Measurements from ENCODE around the gene C2orf49. TPM values are rescaled to one million over a fixed set of nuclear protein-coding genes. Genes with fewer than 3 reads are reported as not detected.

The C2orf49 gene
- total RNA-seq, 2 experiments from 2014 or later: 19.3 to 27.8 TPM

DNA sequence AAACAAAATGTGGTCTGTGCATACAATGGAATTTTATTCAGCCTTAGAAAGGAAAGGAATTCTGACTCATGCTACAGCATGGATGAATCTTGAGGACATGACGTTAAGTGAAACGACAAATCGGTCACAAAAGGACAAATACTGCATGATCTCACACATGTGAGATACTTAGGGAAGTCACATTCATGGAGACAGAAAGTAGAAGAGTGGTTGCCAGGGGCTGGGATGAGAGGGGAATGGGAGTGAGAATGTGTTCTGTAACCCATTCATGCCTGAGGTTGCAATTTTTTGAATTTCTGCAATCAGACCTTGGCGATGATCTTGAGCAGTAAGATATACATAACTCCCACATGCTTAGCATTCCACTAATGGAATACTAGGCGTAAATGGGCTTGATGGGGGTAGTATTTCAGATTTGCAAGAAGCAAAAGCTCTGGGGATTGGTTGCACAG lies 39.5 kb downstream of the C2orf49 start:
- Mint-ChIP-seq H3K27ac (no peak overlapping the region), H3K36me3 (ENCODE audit: low read depth) (no peaks in the 10 kb centered on the region)
- CTCF ChIA-PET: no interaction called here

GRCh38 chr2:105377871-105378270 lies 40.5 kb downstream of the C2orf49 start:
- H3K9me3 Mint-ChIP-seq (ENCODE audit: low read depth): no peaks in the 10 kb centered on the region
- no peak overlapping the region for H3K27ac Mint-ChIP-seq
- intact Hi-C loops (cut with DNase I, micrococcal nuclease): no loop called here
- CTCF ChIA-PET: interaction anchor here (0.6 kb wide), 1 partner anchor 138 kb away, joined by 3 read pairs; no protein-coding TSS in a partner anchor
- DNase-seq (no peak), ATAC-seq (no peak)
- no peaks in the 10 kb centered on the region for H3K36me3 Mint-ChIP-seq (ENCODE audit: low read depth)
- peaks cover 4% of the 10 kb centered on the region for H3K4me1 Mint-ChIP-seq
- H3K27me3 Mint-ChIP-seq: no peaks in the 10 kb centered on the region
- POLR2A ChIA-PET: no interaction called here
- no peak overlapping the region for H3K4me3 Mint-ChIP-seq

More for the DNA sequence above, 39.5 kb downstream of the C2orf49 start:
- no peaks in the 10 kb centered on the region for H3K9me3 Mint-ChIP-seq (ENCODE audit: low read depth)
- no peaks in the 10 kb centered on the region for H3K27me3 Mint-ChIP-seq
- H3K4me1 Mint-ChIP-seq: peaks cover 4% of the 10 kb centered on the region
- no peak for ATAC-seq
- intact Hi-C loops (cut with DNase I, micrococcal nuclease): no loop called here
- POLR2A ChIA-PET: no interaction called here
- no peak overlapping the region for H3K4me3 Mint-ChIP-seq
- DNase-seq: no peak

DNA sequence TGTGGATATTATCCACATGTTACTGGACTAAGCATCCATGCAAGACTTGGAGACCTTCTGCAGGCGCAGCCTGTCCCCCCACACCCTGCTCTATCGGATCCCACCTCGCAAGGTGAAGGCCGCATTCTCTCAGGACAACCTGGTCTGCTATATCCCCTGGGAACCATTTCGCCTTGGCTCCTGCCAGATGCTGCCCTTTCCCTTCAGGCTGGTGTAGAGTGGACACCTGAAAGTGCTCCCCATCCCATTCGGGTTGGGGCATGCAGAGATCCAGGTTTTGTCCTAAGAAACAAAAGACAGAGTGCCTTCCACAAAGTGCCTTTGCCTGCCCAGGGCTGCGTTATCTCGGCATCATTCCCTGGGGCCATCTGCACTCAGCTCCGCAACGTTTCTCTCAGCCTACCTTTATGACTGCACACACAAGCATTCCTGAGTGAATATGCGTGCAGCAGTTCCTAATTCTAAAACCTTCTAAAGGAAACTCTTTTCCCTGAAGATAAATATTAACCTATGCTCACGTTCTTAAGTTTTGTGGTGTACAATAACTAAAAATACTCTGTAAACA lies 41.0 kb downstream of the C2orf49 start:
- Mint-ChIP-seq H3K27me3 (no peaks in the 10 kb centered on the region), H3K9me3 (ENCODE audit: low read depth) (no peaks in the 10 kb centered on the region), H3K4me1 (peaks cover 4% of the 10 kb centered on the region), H3K27ac (no peak overlapping the region), H3K36me3 (ENCODE audit: low read depth) (no peaks in the 10 kb centered on the region), H3K4me3 (no peak overlapping the region)
- DNase-seq: no peak
- ATAC-seq: no peak
- ChIA-PET POLR2A (no interaction called here), CTCF (interaction anchor here (0.6 kb wide), 1 partner anchor 137 kb away, joined by 3 read pairs; no protein-coding TSS in a partner anchor)
- intact Hi-C loops (cut with DNase I, micrococcal nuclease): no loop called here

- no peak for ATAC-seq
- Mint-ChIP-seq H3K27me3 (no peaks in the 10 kb centered on the region), H3K4me3 (no peak overlapping the region), H3K36me3 (ENCODE audit: low read depth) (no peaks in the 10 kb centered on the region), H3K9me3 (ENCODE audit: low read depth) (no peaks in the 10 kb centered on the region), H3K27ac (no peak overlapping the region), H3K4me1 (peaks cover 2% of the 10 kb centered on the region)
- CTCF ChIA-PET: no interaction called here
- intact Hi-C loops (cut with DNase I, micrococcal nuclease): no loop called here
- POLR2A ChIA-PET: no interaction called here
- DNase-seq: no peak
These were observed 41.6 kb downstream of the C2orf49 start for GRCh38 chr2:105378921-105379383.

- intact Hi-C loops (cut with DNase I, micrococcal nuclease): no loop called here
- ChIA-PET POLR2A (no interaction called here), CTCF (no interaction called here)
These were observed 42.4 kb downstream of the C2orf49 start for GRCh38 chr2:105379741-105380186.

DNA sequence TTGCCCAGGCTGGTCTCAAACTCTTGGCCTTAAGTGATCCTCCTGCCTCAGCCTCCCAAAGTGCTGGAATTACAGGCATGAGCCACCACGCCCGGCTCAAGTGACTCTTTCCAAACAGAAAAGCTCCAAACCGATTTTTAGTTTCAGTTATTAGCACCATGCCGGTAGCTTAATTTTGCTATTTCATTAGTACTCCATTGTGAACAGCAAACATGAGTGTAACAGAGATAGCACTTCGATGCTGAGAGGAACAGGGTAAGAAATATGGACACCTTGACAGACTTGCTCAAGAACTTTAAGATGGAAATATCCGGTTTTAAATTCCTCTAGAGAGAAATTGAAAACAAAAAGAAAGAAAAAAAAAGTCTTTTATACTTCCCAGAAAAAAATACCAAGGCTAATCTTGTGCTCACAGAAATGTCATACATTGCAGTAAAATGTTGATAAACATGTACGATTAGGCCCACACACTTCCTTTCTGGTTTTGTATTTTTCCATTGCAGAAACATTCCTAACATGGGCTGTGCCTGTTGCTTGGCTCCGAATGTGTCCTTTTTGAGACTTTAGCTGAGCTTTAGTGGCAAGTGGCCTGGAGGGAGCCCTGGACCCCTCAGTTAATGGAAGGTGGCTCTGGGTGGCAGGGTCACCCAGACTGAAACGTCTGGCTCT lies 43.2 kb downstream of the C2orf49 start:
- no peak for DNase-seq
- CTCF ChIA-PET: interaction anchor here (0.6 kb wide), 1 partner anchor 33 kb away, joined by 3 read pairs; no protein-coding TSS in a partner anchor
- no peak for ATAC-seq
- intact Hi-C loops (cut with DNase I, micrococcal nuclease): no loop called here
- POLR2A ChIA-PET: no interaction called here
- Mint-ChIP-seq H3K27ac (no peak overlapping the region), H3K9me3 (ENCODE audit: low read depth) (no peaks in the 10 kb centered on the region), H3K36me3 (ENCODE audit: low read depth) (peaks cover 2% of the 10 kb centered on the region), H3K4me3 (no peak overlapping the region), H3K27me3 (no peaks in the 10 kb centered on the region), H3K4me1 (no peaks in the 10 kb centered on the region)

More at GRCh38 chr2:105379741-105380186, 42.4 kb downstream of the C2orf49 start:
- Mint-ChIP-seq H3K9me3 (ENCODE audit: low read depth) (no peaks in the 10 kb centered on the region), H3K4me1 (no peaks in the 10 kb centered on the region), H3K36me3 (ENCODE audit: low read depth) (peaks cover 2% of the 10 kb centered on the region), H3K4me3 (no peak overlapping the region), H3K27me3 (no peaks in the 10 kb centered on the region), H3K27ac (no peak overlapping the region)
- DNase-seq (no peak), ATAC-seq (no peak)

DNA sequence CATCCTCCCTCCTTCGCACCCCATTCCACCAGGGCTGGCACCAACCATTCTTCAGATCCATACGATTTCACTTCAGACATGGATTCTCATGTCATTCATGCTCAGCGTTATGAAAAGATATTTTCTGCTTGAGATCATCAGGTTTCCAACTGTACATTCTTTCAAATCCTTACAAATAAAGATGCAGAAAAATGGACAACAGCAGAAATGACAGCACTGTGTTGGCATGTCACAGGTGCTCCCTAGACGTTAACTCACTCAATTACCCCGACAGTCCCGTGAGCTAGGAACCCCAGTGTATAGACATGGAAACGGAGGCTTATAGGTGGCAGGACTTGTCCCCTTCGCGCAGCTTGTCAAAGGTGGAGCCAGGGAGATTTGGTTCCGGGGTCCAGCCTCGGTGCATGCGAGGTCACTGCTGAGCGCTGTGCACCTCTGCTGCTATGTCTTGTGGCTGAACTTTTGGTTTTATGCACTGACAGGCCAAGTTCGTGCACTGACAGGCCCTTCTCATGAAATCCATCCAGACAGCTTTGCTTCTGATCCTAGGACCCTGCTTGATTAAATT lies 43.8 kb downstream of the C2orf49 start:
- Mint-ChIP-seq H3K36me3 (ENCODE audit: low read depth) (peaks cover 2% of the 10 kb centered on the region), H3K4me3 (no peak overlapping the region), H3K27ac (no peak overlapping the region), H3K9me3 (ENCODE audit: low read depth) (no peaks in the 10 kb centered on the region), H3K27me3 (no peaks in the 10 kb centered on the region), H3K4me1 (no peaks in the 10 kb centered on the region)
- CTCF ChIA-PET: interaction anchor here (0.6 kb wide), 1 partner anchor 34 kb away, joined by 3 read pairs; no protein-coding TSS in a partner anchor
- DNase-seq: no peak
- intact Hi-C loops (cut with DNase I, micrococcal nuclease): no loop called here
- no peak for ATAC-seq
- POLR2A ChIA-PET: no interaction called here

GRCh38 chr2:105382177-105382576 lies 44.8 kb downstream of the C2orf49 start:
- H3K36me3 Mint-ChIP-seq (ENCODE audit: low read depth): peaks cover 2% of the 10 kb centered on the region
- no peak overlapping the region for H3K4me3 Mint-ChIP-seq
- ATAC-seq: no peak
- H3K27ac Mint-ChIP-seq: no peak overlapping the region
- ChIA-PET POLR2A (no interaction called here), CTCF (no interaction called here)
- H3K27me3 Mint-ChIP-seq: no peaks in the 10 kb centered on the region
- no peaks in the 10 kb centered on the region for H3K4me1 Mint-ChIP-seq
- no peaks in the 10 kb centered on the region for H3K9me3 Mint-ChIP-seq (ENCODE audit: low read depth)
- DNase-seq: no peak
- intact Hi-C loops (cut with DNase I, micrococcal nuclease): no loop called here

DNA sequence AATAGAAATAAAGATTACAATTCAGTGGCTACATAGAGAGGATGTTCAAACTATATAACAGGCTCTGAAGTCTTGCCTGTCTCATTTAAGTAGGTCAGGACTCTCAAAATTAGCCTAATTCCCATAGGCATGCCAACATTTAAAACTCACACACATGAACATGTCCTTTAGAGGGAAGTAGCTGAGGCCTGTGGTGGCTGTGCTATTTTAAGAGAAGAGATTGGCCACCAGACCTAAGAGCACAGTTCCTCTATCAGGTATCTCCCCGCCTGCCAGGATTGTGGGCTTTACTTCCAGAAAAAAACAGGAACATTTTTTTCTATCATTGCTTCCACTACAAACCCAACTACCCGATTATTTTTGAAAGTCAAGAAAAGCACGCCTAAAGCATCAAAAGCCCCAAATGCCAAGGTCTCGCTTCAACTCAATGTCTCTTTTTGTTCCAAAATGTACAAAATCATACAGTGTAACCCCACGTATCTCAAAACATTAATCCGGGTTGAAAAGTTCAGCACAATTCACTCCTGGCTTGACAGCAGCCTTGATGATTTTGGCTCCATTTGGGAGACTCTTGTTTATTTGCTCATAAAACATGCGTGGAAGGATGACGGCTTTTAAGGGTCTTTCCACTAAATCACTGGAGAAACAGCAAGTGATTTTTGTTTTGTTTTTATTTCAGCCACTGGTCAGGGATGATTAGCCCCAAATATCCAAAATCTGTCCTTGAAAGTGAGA lies 46.3 kb downstream of the C2orf49 start:
- POLR2A ChIA-PET: no interaction called here
- CTCF ChIA-PET: interaction anchor here (0.6 to 1.3 kb wide), 2 partner anchors 15 to 20 kb away, joined by 3 to 5 read pairs; no protein-coding TSS in a partner anchor

DNA sequence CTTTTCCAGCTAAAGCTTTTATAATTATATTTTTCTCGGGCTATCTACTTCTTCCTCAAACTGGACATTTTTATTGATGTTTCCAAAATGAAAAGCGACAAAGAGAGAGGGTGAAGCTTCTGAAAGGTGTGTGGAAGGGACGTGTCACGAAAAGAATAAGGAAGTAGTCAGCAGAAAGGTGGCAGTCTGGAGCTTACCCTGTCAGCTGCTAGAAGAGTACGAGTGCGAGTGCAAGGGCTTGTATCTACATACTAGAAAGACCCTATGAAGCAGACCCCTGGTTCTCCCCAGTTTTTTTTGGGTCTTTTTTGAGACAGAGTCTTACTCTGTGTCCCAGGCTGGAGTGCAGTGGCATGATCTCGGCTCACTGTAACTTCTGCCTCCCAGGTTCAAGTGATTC lies 46.9 kb downstream of the C2orf49 start:
- H3K4me1 Mint-ChIP-seq: no peaks in the 10 kb centered on the region
- no peaks in the 10 kb centered on the region for H3K27me3 Mint-ChIP-seq
- POLR2A ChIA-PET: no interaction called here
- H3K9me3 Mint-ChIP-seq (ENCODE audit: low read depth): no peaks in the 10 kb centered on the region
- CTCF ChIA-PET: interaction anchor here (0.6 to 1.3 kb wide), 2 partner anchors 14 to 20 kb away, joined by 3 to 5 read pairs; no protein-coding TSS in a partner anchor
- ATAC-seq (no peak), DNase-seq (no peak)
- intact Hi-C loops (cut with DNase I, micrococcal nuclease): no loop called here
- peaks cover 2% of the 10 kb centered on the region for H3K36me3 Mint-ChIP-seq (ENCODE audit: low read depth)
- no peak overlapping the region for H3K27ac Mint-ChIP-seq
- H3K4me3 Mint-ChIP-seq: no peak overlapping the region

More for the DNA sequence above, 46.3 kb downstream of the C2orf49 start:
- Mint-ChIP-seq H3K4me3 (no peak overlapping the region), H3K4me1 (no peaks in the 10 kb centered on the region), H3K9me3 (ENCODE audit: low read depth) (no peaks in the 10 kb centered on the region), H3K27ac (no peak overlapping the region), H3K36me3 (ENCODE audit: low read depth) (peaks cover 2% of the 10 kb centered on the region), H3K27me3 (no peaks in the 10 kb centered on the region)
- DNase-seq (no peak), ATAC-seq (no peak)
- intact Hi-C loops (cut with DNase I, micrococcal nuclease): no loop called here

GRCh38 chr2:105384861-105385260 lies 47.5 kb downstream of the C2orf49 start:
- Mint-ChIP-seq H3K4me3 (no peak overlapping the region), H3K9me3 (ENCODE audit: low read depth) (no peaks in the 10 kb centered on the region), H3K4me1 (no peaks in the 10 kb centered on the region), H3K27me3 (no peaks in the 10 kb centered on the region), H3K27ac (no peak overlapping the region), H3K36me3 (ENCODE audit: low read depth) (peaks cover 2% of the 10 kb centered on the region)
- ATAC-seq (no peak), DNase-seq (no peak)
- intact Hi-C loops (cut with DNase I, micrococcal nuclease): no loop called here
- POLR2A ChIA-PET: no interaction called here
- CTCF ChIA-PET: no interaction called here

Measured in activated CD4-positive, alpha-beta T cell treated with anti-CD3 and anti-CD28 coated beads for 36 hours (primary cell).